Measurements from ENCODE around the gene GORASP2. TPM values are rescaled to one million over a fixed set of nuclear protein-coding genes. Genes with fewer than 3 reads are reported as not detected.

GORASP2 gene
- total RNA-seq, 1 experiment from 2014 or later, result 97.7 TPM

- no peaks in the 10 kb centered on the region for H3K79me2 ChIP-seq (ENCODE audit: insufficient read depth, low read length)
- no peak overlapping the region for H3K23ac ChIP-seq (ENCODE audit: insufficient read length, low read depth, low read length)
- DNase-seq, result peak; percentile 96
- H2BK20ac ChIP-seq (ENCODE audit: low read depth, low read length, poor library complexity, severe bottlenecking), result no peak overlapping the region
- H3K4ac ChIP-seq (ENCODE audit: low read depth, low read length), result no peak overlapping the region
- no peak overlapping the region for H2BK120ac ChIP-seq (ENCODE audit: low read depth, low read length, poor library complexity, severe bottlenecking)
- Mint-ChIP-seq H3K36me3 (ENCODE audit: insufficient read depth in 1 of 3, low read depth in 3 of 3) (peaks cover 26 to 46% (median 36%) of the 10 kb centered on the region in 3 experiments), H3K9me3 (peaks cover 46 to 49% of the 10 kb centered on the region in 2 experiments), H3K4me1 (no peaks in the 10 kb centered on the region; a peak in 1 of 4 replicates), H3K27ac (peak overlapping the region in 1 of 3 experiments; percentile 91; a peak in 3 of 7 replicates), H3K4me3 (peak overlapping the region in 1 of 2 experiments; percentile 41; a peak in 1 of 5 replicates), H3K27me3 (ENCODE audit: low read depth) (peaks cover 8% of the 10 kb centered on the region)
- H3K18ac ChIP-seq (ENCODE audit: insufficient read length, low read depth, low read length), result no peak overlapping the region
- H3K9ac ChIP-seq (ENCODE audit: extremely low read depth, insufficient read length, low read length), result no peak overlapping the region
- H3K79me1 ChIP-seq (ENCODE audit: insufficient read depth, low read depth, low read length, poor library complexity, severe bottlenecking), result no peaks in the 10 kb centered on the region
- no peaks in the 10 kb centered on the region for H4K20me1 ChIP-seq (ENCODE audit: control insufficient read depth, insufficient read depth, insufficient read length)
- H3K27ac ChIP-seq (ENCODE audit: insufficient read length, low read depth, low read length), result no peak overlapping the region
- no peak overlapping the region for H3K4me2 ChIP-seq (ENCODE audit: insufficient read depth, insufficient read length, low read length)
- no peak overlapping the region for H3T11ph ChIP-seq (ENCODE audit: low read length)
- no peak overlapping the region for H4K5ac ChIP-seq (ENCODE audit: insufficient read length, low read depth, low read length)
- H3K14ac ChIP-seq (ENCODE audit: insufficient read depth, low read length), result no peak overlapping the region
- no CpG with 5 or more reads among the region's 11 CpGs for WGBS (ENCODE audit: extremely low coverage, insufficient read length, low lambda C conversion rate)
- H3K4me1 ChIP-seq (ENCODE audit: insufficient read depth, low read length), result no peaks in the 10 kb centered on the region
- H2BK5ac ChIP-seq (ENCODE audit: insufficient read length, low read length), result no peak overlapping the region
- H2AFZ ChIP-seq (ENCODE audit: low read length), result no peak overlapping the region
- H2BK12ac ChIP-seq (ENCODE audit: insufficient read length, low read depth, low read length), result no peak overlapping the region
- H3K9me3 ChIP-seq (ENCODE audit: control insufficient read depth, low read depth, low read length), result peaks cover 23% of the 10 kb centered on the region
- no peak overlapping the region for H4K8ac ChIP-seq (replicated peaks; ENCODE audit: insufficient read length, low read depth, low read length)
- H3K56ac ChIP-seq (ENCODE audit: insufficient read length, low read depth, low read length), result no peak overlapping the region
- H3K27me3 ChIP-seq (ENCODE audit: insufficient read depth, low read length), result no peaks in the 10 kb centered on the region
- no peak overlapping the region for H4K91ac ChIP-seq (ENCODE audit: insufficient read length, low read depth, low read length)
- TF ChIP-seq CTCF (conservative IDR thresholded peaks at IDR 0.05), result no peak
- no peak overlapping the region for H2BK15ac ChIP-seq (ENCODE audit: low read depth, low read length)
- H2AK5ac ChIP-seq (ENCODE audit: insufficient read length, low read length), result no peak overlapping the region
- H3K23me2 ChIP-seq (ENCODE audit: insufficient read length, low read depth, low read length, poor library complexity, severe bottlenecking), result no peaks in the 10 kb centered on the region
Observed at GRCh38 chr2:170917219-170917913, 11.7 kb upstream of the GORASP2 start.

All from H9 (cell line).